Nephron progenitor cell (in vitro differentiated cells): ENCODE measurements around the gene GSTO1.

Experiments used
- DNase-seq: peaks from one replicate; pipeline ENCODE4 v3.0.0; 2021
- H3K27ac Mint-ChIP-seq: 2 replicates; pipeline ENCODE4 v1.8.0; 2021; ENCODE audit warnings: mild to moderate bottlenecking, moderate library complexity, mixed read lengths
- H3K27me3 Mint-ChIP-seq: 2 replicates; pipeline ENCODE4 v1.8.0; 2021; ENCODE audit warnings: mild to moderate bottlenecking, low read depth, mixed read lengths; ENCODE audit not compliant: poor library complexity
- H3K36me3 Mint-ChIP-seq: 2 replicates; pipeline ENCODE4 v1.8.0; 2021; ENCODE audit warnings: low read depth, mixed read lengths
- H3K4me1 Mint-ChIP-seq: 2 replicates; pipeline ENCODE4 v1.8.0; 2021; ENCODE audit warnings: mixed read lengths
- H3K4me3 Mint-ChIP-seq: 2 replicates; pipeline ENCODE4 v1.8.0; 2021; ENCODE audit warnings: mild to moderate bottlenecking, moderate library complexity, mixed read lengths
- H3K9me3 Mint-ChIP-seq: 2 replicates; pipeline ENCODE4 v1.8.0; 2021; ENCODE audit warnings: mild to moderate bottlenecking, moderate library complexity, mixed read lengths
- TF ChIP-seq, protein P1 (sequence below): fragments of 200-600 bp; sonication (generic); IDR thresholded peaks from 2 replicates; pipeline ENCODE4 v1.5.0; 2021; ENCODE audit warnings: antibody characterized with exemption

The GSTO1 gene

DNA sequence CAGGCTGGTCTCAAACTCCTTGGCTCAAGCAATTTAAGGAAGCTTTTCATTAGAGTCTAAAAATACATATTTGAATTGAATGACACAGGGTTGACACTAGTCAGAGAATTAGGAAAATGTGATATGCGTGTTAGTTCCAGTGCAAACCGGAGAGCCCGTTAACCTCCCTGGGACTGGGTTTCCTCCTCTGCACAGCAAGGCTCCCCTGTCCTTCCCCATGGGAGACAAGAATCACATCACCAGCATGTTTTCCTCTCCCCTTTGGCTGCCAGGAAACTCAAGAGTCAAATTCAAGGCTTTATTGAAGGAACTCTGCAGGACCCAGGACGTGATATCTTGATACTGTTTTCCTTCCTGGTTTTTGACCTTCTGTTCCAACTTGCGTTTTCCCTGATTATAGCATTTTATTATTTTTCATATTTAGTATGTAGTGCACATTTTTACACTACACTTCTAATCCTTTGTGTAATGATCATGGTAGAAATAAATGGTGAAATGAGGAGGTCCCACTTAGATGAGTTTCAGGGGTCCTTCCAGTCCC, 39.2 kb downstream of the GSTO1 start:
- peaks cover 16% of the 10 kb centered on the region for H3K27me3 Mint-ChIP-seq
- TF ChIP-seq, protein P1, sequence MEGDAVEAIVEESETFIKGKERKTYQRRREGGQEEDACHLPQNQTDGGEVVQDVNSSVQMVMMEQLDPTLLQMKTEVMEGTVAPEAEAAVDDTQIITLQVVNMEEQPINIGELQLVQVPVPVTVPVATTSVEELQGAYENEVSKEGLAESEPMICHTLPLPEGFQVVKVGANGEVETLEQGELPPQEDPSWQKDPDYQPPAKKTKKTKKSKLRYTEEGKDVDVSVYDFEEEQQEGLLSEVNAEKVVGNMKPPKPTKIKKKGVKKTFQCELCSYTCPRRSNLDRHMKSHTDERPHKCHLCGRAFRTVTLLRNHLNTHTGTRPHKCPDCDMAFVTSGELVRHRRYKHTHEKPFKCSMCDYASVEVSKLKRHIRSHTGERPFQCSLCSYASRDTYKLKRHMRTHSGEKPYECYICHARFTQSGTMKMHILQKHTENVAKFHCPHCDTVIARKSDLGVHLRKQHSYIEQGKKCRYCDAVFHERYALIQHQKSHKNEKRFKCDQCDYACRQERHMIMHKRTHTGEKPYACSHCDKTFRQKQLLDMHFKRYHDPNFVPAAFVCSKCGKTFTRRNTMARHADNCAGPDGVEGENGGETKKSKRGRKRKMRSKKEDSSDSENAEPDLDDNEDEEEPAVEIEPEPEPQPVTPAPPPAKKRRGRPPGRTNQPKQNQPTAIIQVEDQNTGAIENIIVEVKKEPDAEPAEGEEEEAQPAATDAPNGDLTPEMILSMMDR, result no peak
- no peak overlapping the region for H3K27ac Mint-ChIP-seq
- no peak for DNase-seq
- H3K4me3 Mint-ChIP-seq, result no peak overlapping the region
- no peaks in the 10 kb centered on the region for H3K36me3 Mint-ChIP-seq
- H3K4me1 Mint-ChIP-seq, result no peaks in the 10 kb centered on the region
- no peaks in the 10 kb centered on the region for H3K9me3 Mint-ChIP-seq

DNA sequence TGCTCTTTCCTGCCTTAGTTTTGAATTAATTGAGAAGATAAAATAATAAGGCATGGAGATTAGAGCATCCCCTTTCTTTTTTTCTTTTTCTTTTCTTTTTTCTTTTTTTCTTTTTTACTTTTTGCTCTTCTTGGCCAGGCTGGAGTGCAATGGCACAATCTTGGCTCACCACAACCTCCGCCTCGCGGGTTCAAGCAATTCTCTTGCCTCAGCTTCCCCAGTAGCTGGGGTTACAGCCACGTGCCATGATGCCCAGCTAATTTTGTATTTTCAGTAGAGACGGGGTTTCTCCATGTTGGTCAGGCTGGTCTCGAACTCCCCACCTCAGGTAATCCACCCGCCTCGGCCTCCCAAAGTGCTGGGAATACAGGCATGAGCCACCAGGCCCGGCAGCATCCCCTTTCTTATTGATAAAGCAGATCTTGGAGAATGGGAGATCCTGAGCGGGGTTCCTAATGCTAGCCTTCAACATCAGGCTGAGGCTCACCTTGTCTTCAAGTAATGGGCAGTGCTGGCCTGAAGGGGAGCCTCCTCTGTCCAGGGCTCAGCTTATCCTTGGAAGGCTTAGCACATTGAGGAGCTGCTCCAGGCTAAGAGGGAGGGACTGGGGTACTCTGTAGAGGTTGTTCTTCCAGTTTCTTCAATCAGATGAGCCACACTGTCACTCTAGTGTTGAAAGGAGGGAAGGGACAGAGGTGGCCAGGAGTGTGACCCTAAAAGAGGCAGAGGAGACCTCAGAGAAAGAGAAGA, 42.2 kb downstream of the GSTO1 start:
- no peaks in the 10 kb centered on the region for H3K36me3 Mint-ChIP-seq
- H3K4me3 Mint-ChIP-seq, result no peak overlapping the region
- no peaks in the 10 kb centered on the region for H3K9me3 Mint-ChIP-seq
- TF ChIP-seq, protein P1, result no peak
- DNase-seq, result no peak
- H3K27ac Mint-ChIP-seq, result no peak overlapping the region
- H3K27me3 Mint-ChIP-seq, result no peaks in the 10 kb centered on the region
- H3K4me1 Mint-ChIP-seq, result peaks cover 19% of the 10 kb centered on the region

DNA sequence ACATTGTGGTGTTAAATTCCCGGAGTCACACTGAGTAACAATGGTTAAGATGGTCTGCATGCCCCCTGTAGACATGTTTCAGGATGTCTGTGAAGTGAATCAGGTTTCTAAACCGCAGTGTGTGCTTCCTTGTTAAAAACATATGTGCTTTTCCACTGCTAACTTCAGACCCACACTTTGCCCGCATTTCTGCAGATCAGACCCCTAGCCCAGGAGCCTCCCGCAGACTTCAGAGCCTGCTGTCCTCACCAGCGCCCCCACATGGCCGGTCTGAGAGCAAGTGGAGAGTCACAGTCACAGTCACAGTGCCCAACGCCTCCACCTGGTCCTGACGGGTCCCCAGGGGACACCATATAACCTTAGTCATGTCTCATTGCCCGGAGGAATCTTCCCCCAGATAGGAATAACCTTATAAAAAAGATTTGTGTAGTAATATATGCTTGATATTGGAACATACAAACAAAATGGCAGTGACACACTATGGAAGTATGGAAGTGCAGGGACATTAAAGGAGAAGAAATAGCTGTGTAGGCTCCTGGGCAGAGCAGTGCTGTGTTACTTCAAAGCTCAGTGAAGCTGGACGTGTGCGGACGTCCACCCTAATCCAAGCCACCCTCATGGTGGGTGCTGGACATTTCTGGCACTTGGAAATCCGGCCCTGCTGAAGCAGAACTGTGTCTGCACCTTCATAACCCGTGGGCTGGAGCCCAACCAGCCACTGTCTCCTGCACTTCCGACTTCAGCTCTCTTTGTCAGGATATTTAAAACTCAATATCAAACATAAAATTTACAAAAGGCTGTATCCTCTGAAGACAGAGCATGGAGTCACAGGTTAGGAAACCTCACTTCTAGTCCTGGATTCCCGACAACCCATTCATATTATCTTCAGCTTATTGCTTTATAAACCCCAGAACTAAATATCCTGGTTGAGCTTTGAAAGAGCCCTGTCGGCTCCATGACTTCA, 43.3 kb downstream of the GSTO1 start:
- peaks cover 1% of the 10 kb centered on the region for H3K9me3 Mint-ChIP-seq

DNA sequence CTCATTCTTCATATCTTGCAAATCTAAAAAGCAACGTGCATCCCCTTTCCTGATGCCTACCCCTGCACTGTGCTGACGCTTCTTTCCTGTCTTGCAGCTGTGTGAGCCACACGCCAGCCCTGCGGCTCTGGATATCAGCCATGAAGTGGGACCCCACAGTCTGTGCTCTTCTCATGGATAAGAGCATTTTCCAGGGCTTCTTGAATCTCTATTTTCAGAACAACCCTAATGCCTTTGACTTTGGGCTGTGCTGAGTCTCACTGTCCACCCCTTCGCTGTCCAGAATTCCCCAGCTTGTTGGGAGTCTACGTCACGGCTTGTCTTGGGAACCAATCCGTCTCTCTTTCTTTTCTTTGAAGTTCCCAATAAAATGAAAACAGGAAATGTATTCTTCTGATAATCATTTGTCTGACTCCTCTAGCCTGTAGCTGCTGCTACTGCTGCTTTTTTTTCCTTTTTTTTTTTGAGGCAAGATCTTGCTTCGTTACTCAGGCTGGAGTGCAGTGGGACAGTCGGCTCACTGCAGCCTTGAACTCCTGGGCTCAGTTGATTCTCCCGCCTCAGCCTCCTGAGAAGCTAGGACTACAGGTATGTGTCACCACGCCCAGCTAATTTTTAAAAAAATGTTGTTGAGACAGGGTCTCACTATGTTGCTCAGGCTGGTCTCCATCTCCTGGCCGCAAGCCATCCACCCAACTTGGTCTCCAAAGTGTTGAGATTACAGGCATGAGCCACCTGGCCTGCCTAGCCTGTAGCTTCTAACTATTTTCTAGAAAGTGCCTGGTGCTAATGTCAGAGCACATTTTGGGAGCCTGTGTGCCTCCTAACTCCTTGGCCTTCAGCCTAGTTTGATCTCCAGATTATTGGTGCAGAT, 44.6 kb downstream of the GSTO1 start:
- Mint-ChIP-seq H3K4me3 (no peak overlapping the region), H3K27me3 (peaks cover 3% of the 10 kb centered on the region), H3K4me1 (peaks cover 19% of the 10 kb centered on the region), H3K36me3 (peaks cover 10% of the 10 kb centered on the region), H3K27ac (no peak overlapping the region), H3K9me3 (peaks cover 6% of the 10 kb centered on the region)
- no peak for DNase-seq
- TF ChIP-seq, protein P1, result no peak

More for the DNA sequence above, 43.3 kb downstream of the GSTO1 start:
- DNase-seq, result peak; percentile 68
- Mint-ChIP-seq H3K4me3 (no peak overlapping the region), H3K4me1 (peaks cover 19% of the 10 kb centered on the region), H3K27ac (no peak overlapping the region), H3K36me3 (peaks cover 1% of the 10 kb centered on the region), H3K27me3 (peaks cover 3% of the 10 kb centered on the region)
- TF ChIP-seq, protein P1, result peak; percentile 45

DNA sequence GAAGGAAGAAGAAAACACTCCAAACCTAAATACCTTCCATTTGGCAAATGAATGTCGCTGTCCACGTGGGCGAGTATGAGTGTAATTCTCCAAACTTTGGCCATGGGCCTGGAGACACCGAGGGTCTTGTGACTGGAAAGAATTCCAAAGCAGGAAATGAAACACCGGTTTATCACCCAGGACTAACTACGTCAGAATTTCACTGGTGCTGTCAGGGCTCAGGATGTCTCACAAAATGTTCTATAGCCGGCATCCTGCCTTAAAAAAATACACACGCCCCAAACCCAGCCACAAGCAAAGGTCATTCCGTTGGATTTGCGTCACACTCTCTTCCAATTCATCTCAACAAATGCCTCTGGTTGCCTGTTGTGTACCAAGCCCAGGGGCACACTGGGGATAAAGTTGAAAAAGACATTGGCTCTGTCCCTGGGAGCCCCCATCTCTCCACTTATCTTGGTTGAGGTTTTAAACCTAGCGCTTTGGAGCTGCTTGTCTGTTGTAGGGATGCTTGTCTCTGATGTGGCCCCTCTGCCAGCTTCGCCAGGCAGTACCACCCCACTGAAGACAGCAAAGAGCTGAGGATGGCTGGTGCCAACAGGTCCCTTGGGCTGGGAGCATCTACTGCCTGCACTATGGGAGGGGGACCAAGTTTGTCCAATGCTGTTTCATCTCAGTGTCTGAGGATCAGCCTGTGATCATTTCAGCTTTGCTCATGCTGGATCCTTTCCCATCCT, 45.5 kb downstream of the GSTO1 start:
- H3K9me3 Mint-ChIP-seq, result peaks cover 10% of the 10 kb centered on the region
- H3K27ac Mint-ChIP-seq, result peak overlapping the region; percentile 85
- H3K27me3 Mint-ChIP-seq, result peaks cover 3% of the 10 kb centered on the region
- H3K4me1 Mint-ChIP-seq, result peaks cover 26% of the 10 kb centered on the region
- H3K4me3 Mint-ChIP-seq, result no peak overlapping the region
- peaks cover 11% of the 10 kb centered on the region for H3K36me3 Mint-ChIP-seq
- TF ChIP-seq, protein P1, result no peak
- no peak for DNase-seq
